Fibroblast of the conjunctiva (primary cell): Measurements from ENCODE around the gene SLCO4A1.
A peak's percentile ranks its signal among the peaks of the same experiment; 100 is the strongest.

Experiments used
- DNase-seq: peaks from one replicate; pipeline ENCODE4 v3.0.0-alpha.2; 2010; ENCODE audit warnings: low read depth

Gene SLCO4A1

DNA sequence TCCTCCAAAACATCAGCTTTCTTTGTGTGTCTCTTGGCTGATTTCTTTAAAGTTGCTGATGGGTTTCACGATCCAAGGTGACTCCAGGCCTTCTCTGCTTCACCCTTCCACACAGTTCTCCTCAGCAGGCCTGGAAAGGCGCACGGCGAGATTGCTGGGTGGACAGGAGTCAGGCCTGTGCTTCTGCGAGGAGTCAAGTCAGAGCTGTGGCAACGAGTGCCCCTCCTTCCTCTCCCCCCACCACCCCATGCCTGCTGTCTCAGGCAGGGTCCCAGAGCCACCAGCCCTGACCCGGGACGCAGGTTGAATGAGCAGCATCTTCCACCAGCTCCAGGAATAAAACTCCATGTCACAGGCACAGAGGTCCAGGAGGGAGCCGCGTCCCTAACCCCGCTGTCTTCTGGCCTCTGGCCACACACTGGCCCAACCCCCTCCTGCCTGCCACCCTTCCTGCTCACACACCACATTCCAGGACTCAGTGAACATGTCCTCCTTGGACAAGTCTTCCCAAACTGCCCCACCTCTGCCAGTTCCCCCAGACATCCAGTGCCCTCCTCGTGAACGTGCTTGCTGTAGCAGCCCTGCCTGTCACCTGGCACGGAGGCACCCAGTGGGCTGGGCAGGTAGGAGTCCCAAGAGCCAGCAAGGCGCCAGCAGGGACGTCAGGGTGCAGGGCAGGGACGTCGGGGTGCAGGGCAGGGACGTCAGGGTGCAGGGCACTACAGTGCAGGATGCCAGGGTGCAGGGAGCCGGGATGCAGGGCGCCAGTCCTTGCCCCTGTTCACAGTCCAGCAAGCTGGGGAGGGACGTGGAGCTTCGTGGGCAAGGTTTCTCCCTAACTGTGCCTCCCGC, 59.1 kb downstream of the SLCO4A1 start:
- no peak for DNase-seq

- no peak for DNase-seq
These were observed 59.7 kb downstream of the SLCO4A1 start for GRCh38 chr20:62702013-62702300.

DNA sequence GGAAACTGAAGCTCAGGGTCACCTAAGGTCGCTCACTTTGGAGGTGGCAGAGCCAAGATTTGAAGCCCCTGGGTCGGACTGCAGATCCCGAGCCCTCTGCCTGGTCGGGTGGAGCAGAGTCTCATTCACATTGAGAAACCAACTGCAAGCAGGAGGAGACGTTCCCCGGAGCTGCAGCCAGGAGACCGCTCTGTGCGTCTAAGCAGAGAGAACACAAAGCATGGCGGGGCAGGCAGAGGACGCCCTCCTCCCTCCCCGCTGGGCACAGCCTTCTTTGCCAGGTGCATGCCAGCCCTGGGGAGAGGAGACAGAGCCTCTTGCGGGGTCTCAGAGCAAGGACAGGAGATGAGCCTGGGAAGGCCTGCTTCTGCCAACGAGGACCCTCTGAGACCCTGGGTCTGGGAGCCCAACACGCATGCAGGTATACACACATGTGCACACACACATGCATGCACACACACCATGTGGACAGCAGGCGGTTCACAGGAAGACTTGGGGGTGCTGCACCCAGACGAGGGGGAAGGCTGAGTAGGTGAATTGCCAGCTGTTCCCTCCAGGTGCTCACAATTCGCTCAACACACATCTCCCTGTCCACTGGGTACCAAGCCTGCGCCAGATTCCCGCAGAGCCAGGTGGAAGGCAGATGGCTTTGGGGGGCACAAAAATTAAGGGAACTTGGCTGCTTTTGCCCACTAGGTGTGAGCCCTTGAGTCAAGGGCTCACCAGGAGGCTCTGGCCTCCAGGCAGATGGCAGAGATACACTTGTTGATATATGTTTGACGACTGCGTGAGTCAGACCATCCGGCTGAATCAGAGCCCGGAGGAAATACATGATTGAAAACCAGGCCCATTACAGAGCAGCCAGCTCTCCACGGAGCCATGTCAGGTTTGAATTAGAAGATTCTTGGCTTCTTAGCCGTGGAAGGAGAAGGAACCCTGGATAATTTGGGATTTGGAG, 60.9 kb downstream of the SLCO4A1 start:
- DNase-seq, result peak; percentile 77

- DNase-seq, result no peak
These were observed 61.5 kb downstream of the SLCO4A1 start for GRCh38 chr20:62703853-62704228.

GRCh38 chr20:62704341-62704948, 62.1 kb downstream of the SLCO4A1 start:
- peak; percentile 90 for DNase-seq

GRCh38 chr20:62705627-62706026, 63.3 kb downstream of the SLCO4A1 start:
- DNase-seq, result no peak

DNA sequence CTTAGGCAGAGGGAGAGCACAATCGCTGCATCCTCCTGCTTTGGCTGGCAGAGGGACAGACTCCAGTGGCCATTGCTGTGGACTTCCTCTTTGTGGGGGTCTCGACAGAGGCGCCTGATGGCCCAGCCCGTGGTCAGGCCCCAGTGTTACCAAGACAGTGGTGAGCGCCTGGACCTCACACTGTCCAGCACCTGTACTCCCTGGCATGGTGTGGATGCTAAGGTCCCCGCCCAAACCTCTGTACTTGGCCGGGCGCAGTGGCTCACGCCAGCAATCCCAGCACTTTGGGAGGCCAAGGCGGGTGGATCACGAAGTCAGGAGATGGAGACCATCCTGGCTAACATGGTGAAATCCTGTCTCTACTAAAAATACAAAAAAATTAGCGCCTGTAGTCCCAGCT, 64.0 kb downstream of the SLCO4A1 start:
- no peak for DNase-seq

GRCh38 chr20:62706857-62707256, 64.6 kb downstream of the SLCO4A1 start:
- no peak for DNase-seq

DNA sequence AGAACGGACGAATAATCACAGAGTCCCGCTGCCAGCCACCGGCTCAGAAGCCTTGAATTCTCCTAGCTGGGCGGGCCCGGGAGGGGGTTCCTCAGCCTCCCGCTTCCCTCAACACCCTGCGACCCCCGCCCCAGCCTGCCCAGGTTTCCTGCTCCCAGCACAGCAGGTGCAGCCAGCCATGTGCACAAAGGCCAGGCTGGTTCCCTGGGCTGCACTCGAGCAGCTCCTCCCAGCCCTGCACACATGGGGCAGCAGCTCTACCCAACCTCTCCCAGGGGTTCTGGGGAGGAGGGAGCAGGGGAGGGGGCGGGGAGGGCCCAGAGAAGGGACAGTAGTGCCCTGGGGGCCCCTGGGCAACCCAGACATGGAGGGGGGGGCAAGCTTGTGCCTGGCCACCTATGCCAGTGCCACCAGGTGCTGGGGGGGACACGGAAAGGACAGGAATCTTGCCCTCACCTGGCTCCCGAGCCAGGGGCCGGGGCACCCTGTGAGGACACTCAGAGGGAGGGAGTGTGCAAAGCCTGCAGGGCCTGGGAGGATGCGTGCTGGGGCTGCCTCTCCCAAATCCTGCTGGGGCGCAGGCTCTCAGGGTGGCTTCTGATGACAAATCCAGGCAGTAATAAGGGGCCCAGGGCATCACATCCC, 65.1 kb downstream of the SLCO4A1 start:
- no peak for DNase-seq

GRCh38 chr20:62707921-62708521, 65.7 kb downstream of the SLCO4A1 start:
- DNase-seq, result no peak

DNA sequence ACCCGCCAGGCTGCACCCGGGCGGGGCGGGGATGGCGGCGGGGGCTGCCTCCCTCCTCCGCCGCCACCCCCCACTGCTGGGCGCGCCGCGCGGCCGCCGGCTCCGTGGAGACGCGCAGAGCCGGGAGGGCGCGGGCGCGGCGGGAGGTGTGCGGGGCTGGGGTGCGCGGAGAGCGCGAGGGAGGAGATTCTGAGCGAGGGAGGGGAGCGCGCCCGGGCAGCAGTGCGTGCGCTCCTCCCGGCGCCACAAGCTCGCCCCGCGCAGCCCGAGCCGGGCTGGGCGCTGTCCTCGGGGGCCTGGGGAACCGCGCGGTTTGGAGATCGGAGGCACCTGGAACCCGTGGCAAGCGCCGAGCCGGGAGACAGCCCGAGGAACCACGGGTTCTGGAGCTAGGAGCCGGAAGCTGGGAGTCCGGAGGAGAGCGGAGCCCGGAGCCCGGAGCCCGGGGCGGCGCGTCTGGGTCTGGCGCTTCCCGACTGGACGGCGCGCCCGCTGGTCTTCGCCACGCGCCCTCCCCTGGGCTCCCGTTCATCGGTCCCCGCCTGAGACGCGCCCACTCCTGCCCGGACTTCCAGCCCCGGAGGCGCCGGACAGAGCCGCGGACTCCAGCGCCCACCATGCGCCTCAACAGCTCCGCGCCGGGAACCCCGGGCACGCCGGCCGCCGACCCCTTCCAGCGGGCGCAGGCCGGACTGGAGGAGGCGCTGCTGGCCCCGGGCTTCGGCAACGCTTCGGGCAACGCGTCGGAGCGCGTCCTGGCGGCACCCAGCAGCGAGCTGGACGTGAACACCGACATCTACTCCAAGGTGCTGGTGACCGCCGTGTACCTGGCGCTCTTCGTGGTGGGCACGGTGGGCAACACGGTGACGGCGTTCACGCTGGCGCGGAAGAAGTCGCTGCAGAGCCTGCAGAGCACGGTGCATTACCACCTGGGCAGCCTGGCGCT, 66.6 kb downstream of the SLCO4A1 start, which contains the start of gene NTSR1:
NTSR1 (plus strand) TSS at position 246 of the 946 bp plus-strand sequence; CDS start at position 618, 372 bp downstream.
- no peak for DNase-seq

DNA sequence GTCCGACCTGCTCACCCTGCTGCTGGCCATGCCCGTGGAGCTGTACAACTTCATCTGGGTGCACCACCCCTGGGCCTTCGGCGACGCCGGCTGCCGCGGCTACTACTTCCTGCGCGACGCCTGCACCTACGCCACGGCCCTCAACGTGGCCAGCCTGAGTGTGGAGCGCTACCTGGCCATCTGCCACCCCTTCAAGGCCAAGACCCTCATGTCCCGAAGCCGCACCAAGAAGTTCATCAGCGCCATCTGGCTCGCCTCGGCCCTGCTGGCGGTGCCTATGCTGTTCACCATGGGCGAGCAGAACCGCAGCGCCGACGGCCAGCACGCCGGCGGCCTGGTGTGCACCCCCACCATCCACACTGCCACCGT, 67.2 kb downstream of the SLCO4A1 start:
- no peak for DNase-seq

GRCh38 chr20:62710221-62710885, 68.0 kb downstream of the SLCO4A1 start:
- DNase-seq, result no peak

- DNase-seq, result no peak
These were observed 68.8 kb downstream of the SLCO4A1 start for GRCh38 chr20:62710886-62711702.

DNA sequence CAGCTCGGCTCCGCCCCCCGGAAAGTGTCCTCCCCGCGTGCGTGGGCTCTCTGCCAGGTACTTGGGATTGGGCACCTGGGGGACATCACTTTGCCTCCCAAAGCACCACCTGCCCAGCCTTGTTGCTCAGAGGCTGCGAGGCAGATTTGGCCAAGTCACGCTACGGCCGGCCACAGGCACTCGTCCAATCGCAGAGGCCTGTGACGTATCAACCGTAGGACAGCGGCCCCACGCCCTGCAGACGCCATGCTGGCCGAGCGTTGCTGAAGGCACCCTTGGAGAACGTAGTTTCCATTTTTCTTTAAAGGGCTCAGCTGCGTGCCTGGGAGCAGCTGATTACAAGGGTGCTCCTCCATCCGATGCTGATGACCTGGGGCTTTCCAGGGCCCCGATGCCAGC, 69.4 kb downstream of the SLCO4A1 start:
- DNase-seq, result no peak

GRCh38 chr20:62712606-62713005, 70.3 kb downstream of the SLCO4A1 start:
- DNase-seq, result no peak

DNA sequence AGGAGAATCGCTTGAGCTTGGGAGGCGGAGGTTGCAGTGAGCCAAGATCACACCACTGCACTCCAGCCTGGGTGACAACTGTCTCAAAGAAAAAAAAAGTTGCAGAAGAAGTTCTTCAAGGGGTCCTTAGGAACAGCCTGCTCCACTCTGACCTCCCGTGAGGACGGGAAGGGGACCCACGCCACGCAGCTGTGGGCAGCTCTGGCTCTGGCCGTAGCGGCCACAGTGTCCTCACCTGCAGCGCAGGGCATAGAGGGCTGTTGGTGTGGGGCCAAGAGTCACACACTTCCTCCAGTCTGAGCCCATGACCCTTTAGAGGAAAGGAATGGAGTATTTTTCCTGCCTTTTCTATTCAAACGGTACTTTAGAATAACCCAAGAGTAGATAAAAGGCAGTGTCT, 71.7 kb downstream of the SLCO4A1 start:
- DNase-seq, result no peak

- no peak for DNase-seq
These were observed 72.5 kb downstream of the SLCO4A1 start for GRCh38 chr20:62714799-62715198.

DNA sequence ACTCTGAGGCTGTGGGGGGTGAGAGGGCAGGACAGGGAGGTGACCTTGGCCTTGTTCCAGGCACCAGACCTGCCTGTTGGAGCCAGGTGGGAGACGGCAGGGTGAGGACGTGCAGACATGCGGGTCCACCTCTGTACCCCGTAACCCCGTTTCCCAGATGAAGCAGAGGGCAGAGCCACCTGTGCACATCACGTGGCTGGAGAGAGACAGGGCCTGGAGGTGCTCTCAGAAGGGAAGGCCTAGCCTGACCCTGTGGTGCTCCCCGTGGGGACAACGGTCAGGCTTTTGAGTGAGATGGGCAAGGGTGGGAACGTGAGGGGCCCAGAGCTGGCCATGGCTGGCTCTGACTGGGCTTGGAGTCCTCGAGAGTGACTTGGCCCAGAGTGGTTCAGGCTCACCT, 72.9 kb downstream of the SLCO4A1 start:
- DNase-seq, result no peak
